ENCODE results near the gene MRPL44.
"Not testable (repeated sequence)": the region's sequence is repeated elsewhere in the genome, so short reads cannot be mapped to it uniquely, and the experiment has no call there.

The MRPL44 gene

GRCh38 chr2:224000662-224001061 lies 43.4 kb downstream of the MRPL44 start:
- H3K9me3 ChIP-seq (ENCODE audit: control insufficient read depth, low read length), result not testable (repeated sequence)

GRCh38 chr2:224004105-224004695 lies 46.9 kb downstream of the MRPL44 start:
- WGBS, 2 experiments, result 89% methylated on average over 16 of the region's 16 CpGs
- Histone ChIP-seq H3K27me3 (ENCODE audit: control insufficient read depth, insufficient read depth, low read length, poor library complexity, severe bottlenecking) (no peaks in the 10 kb centered on the region), H3K9me3 (ENCODE audit: control insufficient read depth, low read length) (no peaks in the 10 kb centered on the region), H3K27ac (ENCODE audit: insufficient read depth, low read depth, low read length, poor library complexity, severe bottlenecking) (no peak overlapping the region), H3K4me3 (ENCODE audit: insufficient read depth, low read depth, low read length) (no peak overlapping the region), H3K36me3 (ENCODE audit: control insufficient read depth, insufficient read depth, low read length) (no peaks in the 10 kb centered on the region), H3K4me1 (ENCODE audit: control insufficient read depth, insufficient read depth, low read length) (peaks cover 4% of the 10 kb centered on the region)

More at GRCh38 chr2:224000662-224001061, 43.4 kb downstream of the MRPL44 start:
- not testable (repeated sequence) for H3K27ac ChIP-seq (ENCODE audit: insufficient read depth, low read depth, low read length, poor library complexity, severe bottlenecking); H3K4me1 ChIP-seq (ENCODE audit: control insufficient read depth, insufficient read depth, low read length); H3K36me3 ChIP-seq (ENCODE audit: control insufficient read depth, insufficient read depth, low read length); H3K4me3 ChIP-seq (ENCODE audit: insufficient read depth, low read depth, low read length); H3K27me3 ChIP-seq (ENCODE audit: control insufficient read depth, insufficient read depth, low read length, poor library complexity, severe bottlenecking)
- whole genome bisulfite sequencing, 2 experiments, result 83 to 94% methylated on average over 5 of the region's 5 CpGs

GRCh38 chr2:224008702-224009261 lies 51.5 kb downstream of the MRPL44 start:
- Histone ChIP-seq H3K4me3 (ENCODE audit: insufficient read depth, low read depth, low read length) (no peak overlapping the region), H3K4me1 (ENCODE audit: control insufficient read depth, insufficient read depth, low read length) (peaks cover 6% of the 10 kb centered on the region), H3K27me3 (ENCODE audit: control insufficient read depth, insufficient read depth, low read length, poor library complexity, severe bottlenecking) (no peaks in the 10 kb centered on the region), H3K27ac (ENCODE audit: insufficient read depth, low read depth, low read length, poor library complexity, severe bottlenecking) (no peak overlapping the region), H3K9me3 (ENCODE audit: control insufficient read depth, low read length) (no peaks in the 10 kb centered on the region), H3K36me3 (ENCODE audit: control insufficient read depth, insufficient read depth, low read length) (no peaks in the 10 kb centered on the region)
- WGBS, 2 experiments, result 49 to 53% methylated on average over 12 of the region's 12 CpGs

GRCh38 chr2:224009605-224010315 lies 52.5 kb downstream of the MRPL44 start:
- no peaks in the 10 kb centered on the region for H3K36me3 ChIP-seq (ENCODE audit: control insufficient read depth, insufficient read depth, low read length)
- no peaks in the 10 kb centered on the region for H3K9me3 ChIP-seq (ENCODE audit: control insufficient read depth, low read length)
- 85 to 91% methylated on average over 5 of the region's 5 CpGs for WGBS, 2 experiments
- H3K27ac ChIP-seq (ENCODE audit: insufficient read depth, low read depth, low read length, poor library complexity, severe bottlenecking), result no peak overlapping the region
- H3K4me1 ChIP-seq (ENCODE audit: control insufficient read depth, insufficient read depth, low read length), result peaks cover 6% of the 10 kb centered on the region
- no peaks in the 10 kb centered on the region for H3K27me3 ChIP-seq (ENCODE audit: control insufficient read depth, insufficient read depth, low read length, poor library complexity, severe bottlenecking)
- no peak overlapping the region for H3K4me3 ChIP-seq (ENCODE audit: insufficient read depth, low read depth, low read length)

GRCh38 chr2:224011837-224012236 lies 54.6 kb downstream of the MRPL44 start:
- WGBS, 2 experiments, result 89 to 96% methylated on average over 1 of the region's 1 CpG
- no peaks in the 10 kb centered on the region for H3K9me3 ChIP-seq (ENCODE audit: control insufficient read depth, low read length)
- no peak overlapping the region for H3K4me3 ChIP-seq (ENCODE audit: insufficient read depth, low read depth, low read length)
- H3K4me1 ChIP-seq (ENCODE audit: control insufficient read depth, insufficient read depth, low read length), result peaks cover 6% of the 10 kb centered on the region
- H3K27me3 ChIP-seq (ENCODE audit: control insufficient read depth, insufficient read depth, low read length, poor library complexity, severe bottlenecking), result no peaks in the 10 kb centered on the region
- H3K27ac ChIP-seq (ENCODE audit: insufficient read depth, low read depth, low read length, poor library complexity, severe bottlenecking), result no peak overlapping the region
- H3K36me3 ChIP-seq (ENCODE audit: control insufficient read depth, insufficient read depth, low read length), result no peaks in the 10 kb centered on the region

- Histone ChIP-seq H3K36me3 (ENCODE audit: control insufficient read depth, insufficient read depth, low read length) (no peaks in the 10 kb centered on the region), H3K4me1 (ENCODE audit: control insufficient read depth, insufficient read depth, low read length) (peaks cover under 1% of the 10 kb centered on the region), H3K4me3 (ENCODE audit: insufficient read depth, low read depth, low read length) (no peak overlapping the region), H3K27ac (ENCODE audit: insufficient read depth, low read depth, low read length, poor library complexity, severe bottlenecking) (no peak overlapping the region), H3K9me3 (ENCODE audit: control insufficient read depth, low read length) (no peaks in the 10 kb centered on the region), H3K27me3 (ENCODE audit: control insufficient read depth, insufficient read depth, low read length, poor library complexity, severe bottlenecking) (no peaks in the 10 kb centered on the region)
- 90 to 95% methylated on average over 4 of the region's 4 CpGs for WGBS, 2 experiments
Observed at GRCh38 chr2:224014336-224014735, 57.1 kb downstream of the MRPL44 start.

- Histone ChIP-seq H3K27me3 (ENCODE audit: control insufficient read depth, insufficient read depth, low read length, poor library complexity, severe bottlenecking) (no peaks in the 10 kb centered on the region), H3K4me3 (ENCODE audit: insufficient read depth, low read depth, low read length) (no peak overlapping the region), H3K27ac (ENCODE audit: insufficient read depth, low read depth, low read length, poor library complexity, severe bottlenecking) (no peak overlapping the region), H3K36me3 (ENCODE audit: control insufficient read depth, insufficient read depth, low read length) (no peaks in the 10 kb centered on the region), H3K9me3 (ENCODE audit: control insufficient read depth, low read length) (no peaks in the 10 kb centered on the region), H3K4me1 (ENCODE audit: control insufficient read depth, insufficient read depth, low read length) (no peaks in the 10 kb centered on the region)
- WGBS, 2 experiments, result 63% methylated on average over 3 of the region's 3 CpGs
Observed at GRCh38 chr2:224016963-224017362, 59.7 kb downstream of the MRPL44 start.

Measured in ectodermal cell (in vitro differentiated cells).